GM20431 (cell line): ENCODE data around the gene CATSPERD.
"Not testable (repeated sequence)": the region's sequence is repeated elsewhere in the genome, so short reads cannot be mapped to it uniquely, and the experiment has no call there.

Experiments used
- in situ Hi-C: fragments of 300-500 bp; cut with MseI, MboI; formaldehyde crosslinking; loops from one replicate; pipeline ENCODE4 v1.15.0; 2020; ENCODE audit warnings: low sequenced_read_pairs; ENCODE audit not compliant: unreplicated experiment

The CATSPERD gene

DNA sequence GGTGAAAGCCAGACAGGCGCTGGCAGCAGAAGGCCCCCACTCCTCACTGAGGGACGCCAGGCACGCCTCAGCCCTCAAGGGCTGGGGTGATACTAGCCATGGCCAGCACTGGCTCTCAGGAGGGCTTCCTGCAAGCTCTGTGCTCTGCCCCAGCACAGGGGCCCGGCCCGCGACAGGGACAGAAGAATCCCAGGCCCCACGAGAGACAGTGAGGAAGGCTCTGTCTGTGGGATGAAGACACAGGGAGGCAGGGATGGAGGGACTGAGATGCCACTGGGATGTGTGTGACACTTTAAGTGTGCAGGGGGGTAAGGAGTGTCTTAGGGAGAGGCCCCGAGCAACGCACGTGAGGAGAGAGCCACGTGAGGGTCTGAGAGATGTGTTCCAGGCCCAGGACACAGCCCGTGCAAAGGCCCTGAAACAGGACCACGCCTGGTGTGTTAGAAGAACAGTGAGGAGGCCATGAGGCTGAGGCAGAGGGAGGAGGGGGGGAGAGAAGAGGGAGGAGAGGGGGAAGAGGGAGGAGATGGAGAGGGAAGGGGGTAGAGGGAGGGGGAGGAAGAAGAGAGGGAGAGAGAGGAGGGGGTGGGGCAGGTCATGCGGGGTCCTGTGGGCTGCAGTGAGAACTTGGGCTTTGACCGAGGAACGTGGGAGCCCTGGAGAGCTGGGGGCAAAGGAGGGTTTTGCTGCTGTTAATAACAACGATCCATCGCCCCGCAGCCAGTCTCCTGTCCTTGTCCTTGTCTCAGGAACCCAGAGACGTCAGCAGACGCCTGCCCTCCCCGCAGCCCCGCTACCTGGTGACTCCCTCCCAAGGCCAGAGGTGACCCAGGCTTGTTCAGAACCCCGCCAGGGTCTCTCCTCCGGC is 23.2 kb upstream of the CATSPERD start:
- in situ Hi-C loops, result no loop called here

GRCh38 chr19:5697890-5698634 is 22.4 kb upstream of the CATSPERD start:
- in situ Hi-C loops, result no loop called here

DNA sequence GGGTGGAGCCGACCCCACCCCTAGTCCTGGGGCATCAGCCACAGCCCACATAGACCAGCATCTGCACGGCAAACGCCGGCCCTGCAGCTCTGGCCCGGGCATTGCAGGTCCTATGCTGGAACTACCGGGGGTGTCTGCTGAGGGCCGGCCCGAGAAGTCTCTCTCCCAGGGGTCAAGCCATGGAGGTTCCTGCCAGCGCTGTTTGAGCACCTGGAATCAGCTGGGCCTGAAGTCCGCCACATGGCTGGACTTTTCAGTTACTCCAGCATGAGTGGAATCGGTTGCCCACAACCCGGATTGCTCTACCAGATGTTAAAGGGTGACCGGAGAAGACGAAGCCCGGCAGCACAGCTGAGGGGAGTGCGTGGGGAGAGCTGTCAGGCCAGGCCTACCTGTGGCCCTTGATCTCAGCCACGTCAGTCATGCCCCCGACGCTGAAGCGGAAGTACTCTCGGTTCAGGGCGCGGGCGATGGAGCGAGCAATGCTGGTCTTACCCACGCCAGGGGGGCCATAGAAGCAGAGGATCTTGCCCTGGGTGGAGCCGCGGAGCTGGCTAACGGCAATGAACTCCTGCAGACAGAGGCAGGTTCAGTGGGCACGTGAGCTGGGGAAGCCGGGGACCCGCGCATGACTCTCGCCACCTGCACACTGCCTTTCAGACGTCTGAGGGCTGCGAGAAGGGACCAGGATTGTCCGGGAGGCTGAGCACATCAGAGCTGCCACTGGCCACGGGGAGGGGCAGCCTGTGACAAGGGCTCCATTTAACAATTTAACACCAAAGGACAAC is 21.6 kb upstream of the CATSPERD start:
- in situ Hi-C loops, result no loop called here

DNA sequence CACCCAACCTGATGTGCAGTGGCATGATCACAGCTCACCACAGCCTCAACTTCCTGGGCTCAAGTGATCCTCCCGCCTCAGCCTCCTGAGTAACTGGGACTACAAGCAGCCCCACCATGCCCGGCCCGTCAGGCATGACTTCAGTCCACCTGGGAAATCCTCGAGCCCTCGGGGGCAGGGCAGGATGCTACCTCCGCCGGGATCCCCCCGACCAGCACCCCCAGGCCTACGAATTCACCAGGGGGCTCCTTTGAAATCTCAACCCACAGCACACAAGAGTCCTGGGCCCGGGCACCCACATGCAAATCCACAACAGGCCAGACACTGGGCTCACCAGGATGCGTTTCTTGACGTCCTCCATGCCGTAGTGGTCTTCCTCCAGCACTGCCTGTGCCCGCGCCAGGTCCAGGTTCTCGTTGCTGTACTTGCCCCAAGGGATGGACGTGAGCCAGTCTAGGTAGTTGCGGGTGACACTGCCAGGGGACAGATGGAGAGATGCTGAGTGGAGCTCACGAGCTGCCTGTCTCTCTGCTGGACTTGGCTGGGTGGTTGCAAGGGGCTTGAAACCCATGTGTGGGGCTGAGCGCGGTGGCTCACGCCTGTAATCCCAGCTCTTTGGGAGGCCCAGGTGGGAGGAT is 19.9 kb upstream of the CATSPERD start:
- in situ Hi-C loops, result no loop called here

GRCh38 chr19:5702053-5702410 is 18.4 kb upstream of the CATSPERD start:
- in situ Hi-C loops, result not testable (repeated sequence)

DNA sequence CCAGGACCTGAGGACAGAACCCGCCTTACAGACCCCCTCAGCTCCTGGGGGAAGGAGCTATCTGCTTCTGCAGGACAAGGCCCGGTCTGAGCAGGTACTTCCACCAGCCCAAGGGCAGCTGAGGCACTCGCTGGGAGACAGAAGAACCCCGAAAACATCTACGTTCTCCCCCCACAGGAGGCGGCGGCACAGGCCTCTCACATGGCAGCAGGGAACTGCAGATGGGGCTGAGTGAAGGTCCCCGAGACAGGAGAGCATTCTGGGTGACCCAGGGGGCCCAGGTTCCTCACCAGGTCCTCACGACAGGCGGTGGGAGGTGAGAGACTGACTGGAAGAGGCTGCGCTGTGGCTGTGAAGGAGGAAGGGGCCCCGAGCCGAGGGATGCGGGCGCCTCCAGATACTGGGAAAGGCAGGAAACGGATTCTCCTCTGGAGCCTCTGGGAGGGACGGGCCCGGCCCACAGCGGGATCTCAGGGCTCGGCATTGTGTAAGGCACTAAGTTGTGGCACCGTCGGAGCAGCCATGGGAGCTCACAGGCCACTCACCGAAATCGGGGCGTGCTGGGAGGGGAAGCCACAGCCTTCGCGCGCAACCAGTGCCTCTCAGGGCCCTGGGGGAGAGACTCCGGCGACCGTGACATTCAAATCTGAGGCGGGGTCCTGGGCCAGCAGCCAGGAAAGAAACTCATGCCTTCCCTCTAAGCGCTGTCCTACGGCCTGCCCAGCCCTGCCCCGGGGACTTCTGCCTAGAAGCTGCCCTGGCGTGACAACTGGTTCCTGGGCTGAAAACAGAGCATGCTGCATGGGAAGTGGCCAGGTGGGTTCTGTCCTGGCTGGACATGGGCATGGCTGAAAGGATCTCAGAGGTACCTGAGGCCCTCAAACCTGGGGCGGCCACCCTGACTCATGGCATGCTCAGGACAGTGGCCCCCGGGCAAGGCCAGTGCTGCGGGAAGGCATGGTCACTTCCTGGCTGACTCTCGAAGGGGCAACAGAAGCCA is 16.3 kb upstream of the CATSPERD start:
- in situ Hi-C loops, result no loop called here

DNA sequence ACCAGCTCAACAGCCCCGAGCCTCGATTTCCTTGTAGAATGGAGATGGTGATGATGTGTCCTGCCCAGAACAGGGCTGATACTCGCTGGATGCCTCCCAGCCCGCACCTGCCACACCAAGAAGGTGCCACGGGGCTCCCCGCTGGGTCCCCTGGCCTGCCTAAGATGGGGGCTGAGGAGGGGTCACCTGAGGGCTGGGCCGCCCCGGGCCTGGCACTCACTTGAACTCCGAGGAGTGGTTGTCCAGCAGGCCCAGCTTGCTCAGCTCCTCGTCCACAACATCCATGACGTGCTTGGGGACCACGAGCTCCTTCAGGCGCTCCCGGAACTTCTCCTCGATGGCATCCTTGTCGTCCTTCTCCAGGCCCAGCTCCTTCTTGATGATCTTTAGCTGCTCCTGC is 14.9 kb upstream of the CATSPERD start:
- in situ Hi-C loops, result no loop called here

GRCh38 chr19:5706876-5707573 is 13.4 kb upstream of the CATSPERD start:
- in situ Hi-C loops, result no loop called here

GRCh38 chr19:5707576-5708575 is 12.6 kb upstream of the CATSPERD start:
- in situ Hi-C loops, result no loop called here

DNA sequence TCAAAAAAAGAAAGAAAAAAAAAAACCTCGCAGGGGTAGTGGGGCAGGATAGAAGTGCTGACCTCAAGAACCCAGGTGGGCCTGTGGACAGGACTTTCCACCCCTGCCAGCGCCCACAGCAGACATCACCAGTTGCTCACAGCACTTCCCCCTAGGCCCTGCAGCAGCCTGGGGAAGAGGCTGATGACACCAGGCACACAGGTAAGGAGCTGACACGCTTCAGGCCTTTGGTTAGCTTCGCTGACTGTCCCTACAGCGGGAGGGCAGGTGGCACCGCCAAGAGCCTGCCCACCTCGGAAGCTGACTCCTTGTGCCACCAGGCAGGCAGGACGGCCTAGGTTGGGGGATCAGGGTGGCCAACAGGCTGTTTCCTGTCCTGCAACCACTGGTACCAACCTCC is 9.4 kb upstream of the CATSPERD start:
- in situ Hi-C loops, result no loop called here

- in situ Hi-C loops, result no loop called here
Measured at GRCh38 chr19:5711713-5712161, 8.7 kb upstream of the CATSPERD start.

- in situ Hi-C loops, result no loop called here
Measured at GRCh38 chr19:5713228-5713627, 7.2 kb upstream of the CATSPERD start.

- in situ Hi-C loops, result no loop called here
Measured at GRCh38 chr19:5714816-5715215, 5.6 kb upstream of the CATSPERD start.

DNA sequence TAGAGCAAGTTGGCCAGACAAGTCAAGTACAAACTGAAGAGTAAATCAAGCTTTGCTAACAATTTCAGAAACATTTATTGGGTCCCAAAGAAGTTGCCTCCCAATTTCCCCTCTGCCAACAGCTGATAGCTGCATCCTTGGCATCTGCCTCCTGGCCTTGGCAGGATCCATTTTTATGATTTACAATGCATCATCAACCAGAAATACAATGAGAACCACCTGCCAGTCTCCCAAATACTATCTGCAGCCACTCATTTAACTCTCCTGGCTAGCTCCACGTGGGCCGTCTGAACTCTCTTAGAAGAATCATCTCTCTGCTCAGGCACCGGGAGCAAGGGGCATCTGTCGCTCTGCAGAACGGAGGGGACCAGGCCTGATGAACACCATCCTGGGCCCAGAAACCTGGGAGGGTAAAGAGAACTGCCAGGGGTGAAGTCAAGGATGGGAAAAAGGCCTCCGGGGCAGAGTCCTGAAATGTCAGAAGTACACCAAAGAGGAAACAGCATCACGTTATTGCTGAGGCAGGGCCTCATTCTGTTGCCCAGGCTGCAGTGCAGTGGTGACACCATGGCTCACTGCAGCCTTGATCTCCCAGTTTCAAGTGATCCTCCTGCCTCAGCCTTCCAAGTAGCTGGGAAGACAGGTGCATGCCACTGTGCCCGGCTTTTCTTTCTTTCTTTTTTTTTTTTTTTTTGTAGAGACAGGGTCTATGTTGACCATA is 3.1 kb upstream of the CATSPERD start:
- in situ Hi-C loops, result no loop called here

DNA sequence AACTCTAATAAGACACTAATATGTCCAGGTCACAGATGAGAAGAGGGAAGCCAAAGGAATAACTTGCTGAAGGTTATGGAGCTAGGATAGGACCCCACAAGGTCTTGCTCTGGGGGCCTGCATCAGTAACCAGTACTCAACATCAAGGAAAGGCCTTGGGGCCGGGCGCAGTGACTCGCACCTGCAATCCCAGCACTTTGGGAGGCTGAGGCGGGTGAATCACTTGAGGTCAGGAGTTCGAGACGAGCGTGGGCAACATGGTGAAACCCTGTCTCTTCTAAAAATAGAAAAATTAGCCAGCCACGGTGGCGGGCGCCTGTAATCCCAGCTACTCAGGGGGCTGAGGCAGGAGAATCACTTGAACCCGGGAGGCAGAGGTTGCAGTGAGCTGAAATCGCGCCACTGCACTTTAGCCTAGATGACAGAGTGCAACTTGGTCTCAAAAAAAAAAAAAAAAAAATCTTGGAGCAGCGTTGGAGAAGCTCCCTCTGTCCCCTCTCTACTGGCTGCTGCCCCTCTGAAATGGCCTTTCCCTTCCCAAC is 2.3 kb upstream of the CATSPERD start:
- in situ Hi-C loops, result no loop called here

DNA sequence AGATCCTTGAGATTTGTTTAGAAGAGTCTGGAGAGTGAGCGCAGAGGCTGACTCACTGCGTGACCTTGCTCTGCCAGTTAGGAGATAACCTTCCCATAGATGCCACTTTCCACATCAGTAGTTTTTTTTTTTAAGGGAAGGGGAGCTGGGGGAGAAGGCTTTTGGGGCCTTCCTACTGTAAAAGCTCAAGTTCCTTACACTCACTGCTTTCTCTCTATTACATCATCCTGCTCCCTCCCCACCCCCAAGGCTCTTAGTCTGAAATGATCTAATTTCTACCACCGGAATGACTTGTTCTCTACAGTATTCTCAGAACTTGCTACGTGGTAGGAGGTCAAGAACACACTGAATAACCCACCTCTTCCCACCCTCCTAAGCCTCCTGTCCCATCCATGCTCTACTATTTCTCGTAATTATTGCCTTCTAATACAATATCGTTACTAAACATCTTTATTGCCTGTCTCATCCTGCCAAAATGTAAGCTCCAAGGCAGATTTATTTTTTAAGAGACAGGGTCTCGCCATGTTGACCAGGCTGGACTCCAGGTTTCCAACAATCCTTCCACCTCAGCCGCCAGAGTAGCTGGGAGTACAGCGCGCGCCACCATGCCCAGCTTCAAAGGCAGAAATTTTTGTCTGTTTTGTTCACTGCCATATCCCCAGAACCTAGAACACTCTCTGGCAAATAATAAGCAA is 1.7 kb upstream of the CATSPERD start:
- in situ Hi-C loops, result no loop called here
